HCT116 (cell line): ENCODE results near the gene TUNAR.

Experiments used
- CTCF ChIP-seq, 3 experiments: fragments of 200-600 bp in 1 of 3; sonication (generic) in 1 of 3; IDR thresholded peaks in 2 of 3; conservative IDR thresholded peaks in 1 of 3; 2 replicates each; pipeline ENCODE4 v1.5.1; 2012 to 2017; ENCODE audit warnings: low read depth in 2 of 3, low read length in 2 of 3, antibody characterized with exemption in 1 of 3, borderline replicate concordance in 1 of 3, control low read depth in 1 of 3, mild to moderate bottlenecking in 1 of 3, mixed read lengths in 1 of 3, mixed run types in 1 of 3, moderate library complexity in 1 of 3; ENCODE audit not compliant: insufficient read depth in 1 of 3
- RAD21 ChIP-seq: IDR thresholded peaks from 2 replicates; pipeline ENCODE4 v1.6.1; 2012; ENCODE audit warnings: low read depth, mild to moderate bottlenecking
- TF ChIP-seq, protein P1 (sequence below): IDR thresholded peaks from 2 replicates; pipeline ENCODE4 v1.6.1; 2012

DNA sequence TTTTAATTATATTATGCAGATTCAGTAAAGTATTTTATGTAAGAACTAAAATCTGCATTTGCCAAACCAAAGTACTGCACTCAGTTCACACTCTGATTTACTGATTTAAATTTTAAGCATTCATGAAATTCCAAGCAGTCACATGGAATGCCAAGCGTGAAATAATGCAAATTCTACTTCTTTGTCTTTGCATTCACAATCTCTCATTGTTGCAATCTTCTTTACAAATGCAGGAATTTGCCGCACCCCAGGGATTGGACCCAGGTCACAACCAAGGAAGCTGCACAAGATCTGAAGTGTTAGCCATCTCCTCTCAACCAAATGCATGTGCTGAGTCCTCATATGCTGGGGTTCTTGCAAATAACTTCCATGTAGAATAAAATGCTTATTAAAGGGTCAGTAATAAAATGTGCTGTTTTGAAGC is 71.9 kb downstream of the TUNAR start:
- no peak for TF ChIP-seq CTCF (IDR thresholded peaks at IDR 0.05 in 2 of 3, conservative IDR thresholded peaks at IDR 0.05 in 1 of 3; ENCODE audit: borderline replicate concordance in 1 of 3, insufficient read depth in 1 of 3, low read depth in 2 of 3, low read length in 2 of 3)
- TF ChIP-seq, protein P1, sequence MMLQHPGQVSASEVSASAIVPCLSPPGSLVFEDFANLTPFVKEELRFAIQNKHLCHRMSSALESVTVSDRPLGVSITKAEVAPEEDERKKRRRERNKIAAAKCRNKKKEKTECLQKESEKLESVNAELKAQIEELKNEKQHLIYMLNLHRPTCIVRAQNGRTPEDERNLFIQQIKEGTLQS = no peak
- TF ChIP-seq RAD21 = no peak
